HL-60 (cell line): ENCODE results near the gene ANKS1B.

ENCODE experiments used
- CTCF ChIP-seq: IDR thresholded peaks from one replicate; pipeline ENCODE4 v1.5.1; 2011; ENCODE audit warnings: low read length, control low read depth, inconsistent platforms; ENCODE audit not compliant: insufficient read depth
- GABPA ChIP-seq: IDR thresholded peaks from 2 replicates; pipeline ENCODE4 v1.6.1; 2012; ENCODE audit warnings: low read depth
- POLR2AphosphoS5 ChIP-seq: IDR thresholded peaks from 2 replicates; pipeline ENCODE4 v1.6.1; 2012; ENCODE audit warnings: low read depth
- SPI1 ChIP-seq: IDR thresholded peaks from 2 replicates; pipeline ENCODE4 v1.6.1; 2012; ENCODE audit warnings: low read depth, mild to moderate bottlenecking, borderline replicate concordance
- TF ChIP-seq, protein P1 (sequence below): IDR thresholded peaks from 2 replicates; pipeline ENCODE4 v1.6.1; 2012; ENCODE audit warnings: low read depth; ENCODE audit not compliant: insufficient replicate concordance

DNA sequence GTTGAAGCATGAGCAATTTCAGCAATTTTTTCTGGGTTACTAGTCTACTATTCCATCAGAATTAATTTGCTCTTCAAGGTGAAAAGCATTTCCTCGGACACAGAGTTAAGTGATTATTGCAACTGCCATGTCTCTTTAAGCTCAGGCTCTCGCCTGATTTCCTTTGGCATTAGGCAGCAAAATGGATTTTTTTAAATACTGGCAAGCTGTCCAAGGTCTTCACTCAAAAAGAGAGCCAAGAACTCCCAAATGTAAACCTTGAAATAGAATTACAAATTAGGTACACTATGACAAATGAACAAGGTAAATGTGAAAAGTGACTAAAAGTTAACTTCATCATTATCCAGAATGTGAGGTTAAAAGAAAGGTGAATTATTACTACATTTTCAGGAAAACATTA lies 225.3 kb downstream of the ANKS1B start:
- TF ChIP-seq CTCF (no peak), GABPA (no peak), POLR2AphosphoS5 (no peak), SPI1 (no peak)
- TF ChIP-seq, protein P1, sequence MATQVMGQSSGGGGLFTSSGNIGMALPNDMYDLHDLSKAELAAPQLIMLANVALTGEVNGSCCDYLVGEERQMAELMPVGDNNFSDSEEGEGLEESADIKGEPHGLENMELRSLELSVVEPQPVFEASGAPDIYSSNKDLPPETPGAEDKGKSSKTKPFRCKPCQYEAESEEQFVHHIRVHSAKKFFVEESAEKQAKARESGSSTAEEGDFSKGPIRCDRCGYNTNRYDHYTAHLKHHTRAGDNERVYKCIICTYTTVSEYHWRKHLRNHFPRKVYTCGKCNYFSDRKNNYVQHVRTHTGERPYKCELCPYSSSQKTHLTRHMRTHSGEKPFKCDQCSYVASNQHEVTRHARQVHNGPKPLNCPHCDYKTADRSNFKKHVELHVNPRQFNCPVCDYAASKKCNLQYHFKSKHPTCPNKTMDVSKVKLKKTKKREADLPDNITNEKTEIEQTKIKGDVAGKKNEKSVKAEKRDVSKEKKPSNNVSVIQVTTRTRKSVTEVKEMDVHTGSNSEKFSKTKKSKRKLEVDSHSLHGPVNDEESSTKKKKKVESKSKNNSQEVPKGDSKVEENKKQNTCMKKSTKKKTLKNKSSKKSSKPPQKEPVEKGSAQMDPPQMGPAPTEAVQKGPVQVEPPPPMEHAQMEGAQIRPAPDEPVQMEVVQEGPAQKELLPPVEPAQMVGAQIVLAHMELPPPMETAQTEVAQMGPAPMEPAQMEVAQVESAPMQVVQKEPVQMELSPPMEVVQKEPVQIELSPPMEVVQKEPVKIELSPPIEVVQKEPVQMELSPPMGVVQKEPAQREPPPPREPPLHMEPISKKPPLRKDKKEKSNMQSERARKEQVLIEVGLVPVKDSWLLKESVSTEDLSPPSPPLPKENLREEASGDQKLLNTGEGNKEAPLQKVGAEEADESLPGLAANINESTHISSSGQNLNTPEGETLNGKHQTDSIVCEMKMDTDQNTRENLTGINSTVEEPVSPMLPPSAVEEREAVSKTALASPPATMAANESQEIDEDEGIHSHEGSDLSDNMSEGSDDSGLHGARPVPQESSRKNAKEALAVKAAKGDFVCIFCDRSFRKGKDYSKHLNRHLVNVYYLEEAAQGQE, result no peak
